Islet precursor cell (in vitro differentiated cells): ENCODE results near the gene MRPL43.

ENCODE experiments used
- DNase-seq: peaks from one replicate; pipeline ENCODE4 v3.0.0-alpha.2; 2018

Gene MRPL43

DNA sequence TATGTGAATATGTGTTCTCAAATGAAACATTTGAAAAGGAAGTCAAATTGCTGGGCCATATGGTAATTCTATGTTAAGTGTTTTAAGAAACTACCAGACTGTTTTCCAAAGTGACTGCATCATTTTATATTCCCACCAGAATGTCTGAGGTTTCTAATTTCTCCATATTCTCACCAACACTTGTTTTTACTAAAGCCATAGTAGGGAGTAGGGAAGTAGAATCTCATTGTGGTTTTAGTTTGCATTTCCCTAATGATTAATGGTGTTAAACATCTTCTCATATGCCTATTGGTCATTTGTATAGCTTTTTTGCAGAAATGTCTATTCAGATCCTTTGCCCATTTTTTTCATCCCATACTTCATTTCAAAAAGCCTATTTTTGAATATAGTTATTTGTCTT lies 27.0 kb downstream of the MRPL43 start:
- no peak for DNase-seq

DNA sequence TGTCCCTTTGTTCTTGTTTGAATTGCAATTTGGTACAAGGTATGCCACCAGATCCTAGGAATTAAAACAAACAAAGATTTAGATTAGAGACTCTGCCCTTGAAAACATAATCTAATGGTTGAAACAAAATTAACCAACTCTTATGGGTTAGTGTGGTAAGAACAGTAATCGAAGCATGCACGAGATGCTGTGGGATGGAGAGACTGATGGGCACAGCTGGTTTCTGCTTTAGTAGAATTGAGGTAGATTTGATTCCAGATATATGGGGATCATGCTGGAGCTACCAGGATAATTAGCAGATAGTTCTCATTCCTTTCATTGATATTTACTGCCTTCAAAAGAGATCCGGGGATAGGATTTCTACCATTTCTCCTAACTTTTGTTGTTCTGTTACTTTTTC lies 38.4 kb downstream of the MRPL43 start:
- DNase-seq = no peak

DNA sequence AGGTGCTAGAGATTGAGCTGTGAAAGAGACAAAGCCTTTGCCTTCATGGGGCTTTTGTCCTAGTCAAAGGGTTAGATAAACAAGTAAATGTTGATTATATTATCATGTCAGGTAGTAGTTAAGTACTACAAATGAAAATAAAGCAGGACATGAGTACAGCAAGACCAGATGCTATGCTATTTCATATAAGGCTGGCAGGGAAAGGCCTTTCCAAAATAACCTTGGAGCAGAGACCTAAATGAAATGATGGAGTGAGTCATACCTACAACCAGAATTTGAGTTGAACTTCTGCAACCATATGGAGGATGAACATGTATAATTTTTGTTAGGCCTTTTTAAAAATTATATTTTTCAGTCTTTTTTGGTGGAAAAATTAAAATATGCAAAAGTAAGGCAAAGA lies 41.5 kb downstream of the MRPL43 start:
- no peak for DNase-seq

DNA sequence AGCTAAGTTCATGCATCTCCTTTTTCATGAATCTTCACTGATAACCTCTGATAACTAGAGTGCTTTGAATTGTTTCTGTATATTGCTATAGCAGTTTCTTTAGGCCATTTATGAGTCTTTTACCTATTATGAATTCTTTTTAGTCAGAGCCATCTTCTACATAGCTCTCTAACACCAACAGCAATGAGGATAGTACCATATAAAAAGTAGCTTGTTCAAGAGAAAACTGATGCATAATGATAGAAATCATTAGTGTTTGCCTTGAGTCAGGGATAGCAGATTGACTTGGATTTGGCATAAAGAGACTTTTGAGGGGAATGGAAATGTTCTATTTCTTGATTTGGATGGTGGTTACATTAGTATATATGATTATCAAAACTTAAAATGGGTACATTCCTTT lies 43.8 kb downstream of the MRPL43 start:
- DNase-seq = no peak

DNA sequence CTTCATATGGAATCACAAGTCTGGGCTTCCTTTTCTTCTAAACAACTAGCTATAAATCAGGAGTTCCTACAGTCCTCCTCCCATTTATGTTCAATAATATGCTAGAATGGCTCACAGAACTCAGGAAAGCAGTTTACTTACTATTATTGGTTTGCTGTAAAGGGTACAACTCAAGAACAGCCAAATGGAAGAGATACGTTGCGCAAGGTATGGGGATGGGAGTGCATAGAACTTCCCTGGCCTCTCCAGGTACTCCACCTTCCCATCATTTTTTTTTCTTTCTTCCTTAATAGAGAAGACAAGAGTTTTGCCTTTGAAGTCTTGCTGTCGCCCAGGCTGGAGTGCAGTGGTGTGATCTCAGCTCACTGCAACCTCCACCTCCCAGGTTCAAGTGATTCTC lies 45.1 kb downstream of the MRPL43 start:
- no peak for DNase-seq

DNA sequence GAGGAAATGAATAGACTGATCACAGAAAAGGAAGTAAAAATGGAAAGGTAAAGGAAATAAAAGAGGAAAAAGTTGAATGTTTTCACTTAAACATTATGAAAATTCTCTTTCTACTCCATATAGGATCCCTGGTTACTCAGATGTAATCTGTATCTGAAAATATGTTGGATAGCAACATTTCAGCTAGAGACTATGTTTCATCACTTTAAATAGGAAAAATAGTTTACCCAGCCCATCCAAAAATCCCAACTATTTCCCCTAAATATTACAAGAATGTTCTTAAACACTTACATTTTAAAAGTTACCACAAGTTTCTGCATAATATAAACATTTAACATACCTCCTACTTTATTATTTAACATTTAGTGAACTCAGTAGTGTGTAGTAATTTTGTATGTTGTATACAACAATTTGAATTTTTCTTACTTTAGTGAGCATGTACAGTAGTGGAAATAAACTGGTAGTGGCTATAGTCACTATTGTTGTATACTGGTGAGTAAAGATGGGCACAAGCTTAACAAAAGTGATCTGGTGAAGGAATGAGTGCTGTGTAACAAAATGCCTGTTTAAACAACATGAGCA lies 47.4 kb downstream of the MRPL43 start:
- DNase-seq = no peak
